CD14-positive monocyte (primary cell): ENCODE measurements around the gene SLC44A4. TPM values are rescaled to one million over a fixed set of nuclear protein-coding genes. Genes with fewer than 3 reads are reported as not detected.
A peak's percentile ranks its signal among the peaks of the same experiment; 100 is the strongest.

Experiments used
- DNase-seq, 3 donors: peaks; one replicate each; pipeline ENCODE4 v3.0.0-alpha.2; 2011 to 2022
- H2AFZ ChIP-seq: 2 replicates; pipeline ENCODE4 v1.6.0; 2012; ENCODE audit warnings: mild to moderate bottlenecking, low read depth, low read length, inconsistent platforms; ENCODE audit not compliant: insufficient read depth, poor library complexity, severe bottlenecking
- H3K27ac ChIP-seq, 2 donors: 1 replicate in 1 of 2; 2 replicates in 1 of 2; pipeline ENCODE4 v1.5.1; 2012 to 2013; ENCODE audit warnings: low read length in 2 of 2, control low read depth in 1 of 2, inconsistent platforms in 1 of 2, low read depth in 1 of 2, mild to moderate bottlenecking in 1 of 2
- H3K27me3 ChIP-seq, 2 donors: one replicate each; pipeline versions ENCODE4 v1.6.0 to v1.6.1; 2011 to 2013; ENCODE audit warnings: low read length in 2 of 2; ENCODE audit not compliant: control insufficient read depth in 2 of 2, insufficient read depth in 2 of 2
- H3K36me3 ChIP-seq, 2 donors: replicated peaks in 1 of 2; 1 replicate in 1 of 2; 2 replicates in 1 of 2; pipeline versions ENCODE4 v1.5.1 to v1.6.1; 2012 to 2013; ENCODE audit warnings: low read length in 2 of 2, control low read depth in 1 of 2, inconsistent platforms in 1 of 2, mild to moderate bottlenecking in 1 of 2; ENCODE audit not compliant: insufficient read depth in 2 of 2, control insufficient read depth in 1 of 2
- H3K4me1 ChIP-seq, 2 donors: 1 replicate in 1 of 2; 2 replicates in 1 of 2; pipeline versions ENCODE4 v1.5.1 to v1.6.1; 2012 to 2013; ENCODE audit warnings: low read length in 2 of 2, control low read depth in 1 of 2, inconsistent platforms in 1 of 2, mild to moderate bottlenecking in 1 of 2, moderate library complexity in 1 of 2; ENCODE audit not compliant: insufficient read depth in 2 of 2, control insufficient read depth in 1 of 2
- H3K4me2 ChIP-seq: replicated peaks from 2 replicates; pipeline ENCODE3; 2012; ENCODE audit warnings: low read length, moderate library complexity, mild to moderate bottlenecking; ENCODE audit not compliant: poor library complexity, severe bottlenecking; ENCODE audit errors: extremely low read depth
- H3K4me3 ChIP-seq, 3 experiments: fragments of 200-600 bp in 1 of 3; sonication (generic) in 1 of 3; replicated peaks in 1 of 3; 1 replicate in 2 of 3; 2 replicates in 1 of 3; pipeline ENCODE4 v1.5.1; 2011 to 2013; ENCODE audit warnings: low read length in 3 of 3, mild to moderate bottlenecking in 3 of 3, control low read depth in 2 of 3, low read depth in 2 of 3, inconsistent platforms in 1 of 3, moderate library complexity in 1 of 3
- H3K79me2 ChIP-seq: 2 replicates; pipeline ENCODE4 v1.6.0; 2012; ENCODE audit warnings: mild to moderate bottlenecking, control low read depth, inconsistent platforms, low read length, moderate library complexity; ENCODE audit not compliant: insufficient read depth
- H3K9ac ChIP-seq: 2 replicates; pipeline ENCODE4 v1.6.0; 2017; ENCODE audit warnings: low read length, mild to moderate bottlenecking; ENCODE audit not compliant: insufficient read depth, poor library complexity, severe bottlenecking
- H3K9me3 ChIP-seq, 2 donors: replicated peaks in 1 of 2; 1 replicate in 1 of 2; 2 replicates in 1 of 2; pipeline versions ENCODE4 v1.5.1 to v1.6.1; 2012 to 2013; ENCODE audit warnings: low read length in 2 of 2, control low read depth in 1 of 2; ENCODE audit not compliant: control insufficient read depth in 1 of 2, insufficient read depth in 1 of 2
- H4K20me1 ChIP-seq: 2 replicates; pipeline ENCODE4 v1.6.0; 2012; ENCODE audit warnings: mild to moderate bottlenecking, low read length, control low read depth, moderate library complexity; ENCODE audit not compliant: insufficient read depth
- H3K27ac Mint-ChIP-seq, 7 donors: one replicate each; pipeline ENCODE4 v1.8.0; 2020; ENCODE audit warnings: mild to moderate bottlenecking in 7 of 7, mixed read lengths in 7 of 7, moderate library complexity in 6 of 7, inconsistent platforms in 2 of 7
- H3K27me3 Mint-ChIP-seq, 3 donors: one replicate each; pipeline ENCODE4 v1.8.0; 2021 to 2022; ENCODE audit warnings: low read depth in 3 of 3, mild to moderate bottlenecking in 3 of 3, mixed read lengths in 3 of 3, moderate library complexity in 3 of 3, inconsistent platforms in 1 of 3
- H3K36me3 Mint-ChIP-seq, 2 donors: one replicate each; pipeline ENCODE4 v1.8.0; 2020; ENCODE audit warnings: mixed read lengths in 2 of 2, inconsistent platforms in 1 of 2, mild to moderate bottlenecking in 1 of 2
- H3K4me1 Mint-ChIP-seq: one replicate; pipeline ENCODE4 v1.8.0; 2020; ENCODE audit warnings: mild to moderate bottlenecking, mixed read lengths
- H3K4me3 Mint-ChIP-seq, 2 donors: one replicate each; pipeline ENCODE4 v1.8.0; 2020; ENCODE audit warnings: mild to moderate bottlenecking in 2 of 2, mixed read lengths in 2 of 2, moderate library complexity in 1 of 2
- H3K9me3 Mint-ChIP-seq, 7 donors: one replicate each; pipeline ENCODE4 v1.8.0; 2020 to 2022; ENCODE audit warnings: mixed read lengths in 7 of 7, mild to moderate bottlenecking in 6 of 7, moderate library complexity in 6 of 7, inconsistent platforms in 2 of 7
- CTCF ChIP-seq: fragments of 200-600 bp; IDR thresholded peaks from one replicate; pipeline ENCODE4 v1.8.0; 2022; ENCODE audit warnings: antibody characterized with exemption, mild to moderate bottlenecking
- WGBS: methylation state at CpG from one replicate; pipeline ENCODE4 v1.1.5; 2013; ENCODE audit warnings: missing lambda C conversion rate; ENCODE audit not compliant: insufficient coverage; 5-methylcytosine and 5-hydroxymethylcytosine counted together
- intact Hi-C, 2 donors: fragments of 100-400 bp; cut with micrococcal nuclease; formaldehyde crosslinking; loops; one replicate each; pipeline versions ENCODE4 v1.15.0 to v1.15.1; 2023
- polyA plus RNA-seq, 3 donors: library from polyadenylated mRNA; depleted of rRNA in 1 of 3; unstranded in 2 of 3; stranded (reverse) in 1 of 3; fragments of 300-500 nt in 2 of 3; fragments of >200 nt in 1 of 3; fragmentation: Illumina TruSeq in 2 of 3; gene quantifications; 1 replicate in 2 of 3; 2 replicates in 1 of 3; pipeline ENCODE4 v1.2.3, GENCODE V29; 2012 to 2021

SLC44A4 gene
- polyA plus RNA-seq, 3 donors: 0.09 TPM; not detected in 2

GRCh38 chr6:31829633-31830283, 49.0 kb downstream of the SLC44A4 start:
- H3K27ac ChIP-seq: peak overlapping the region in 1 of 2 donors; percentile 76
- Mint-ChIP-seq H3K27me3 (no peaks in the 10 kb centered on the region), H3K4me3 (peak overlapping the region; percentile 80 to 96), H3K4me1 (peaks cover 48% of the 10 kb centered on the region), H3K9me3 (no peaks in the 10 kb centered on the region), H3K27ac (peak overlapping the region; percentile 87 to 95 (median 93)), H3K36me3 (no peaks in the 10 kb centered on the region)
- H3K4me3 ChIP-seq: peak overlapping the region; percentile 63 to 88 (median 77)
- peak; percentile 78 for TF ChIP-seq CTCF
- H3K9ac ChIP-seq: peak overlapping the region; percentile 54
- 0% methylated on average over 4 of the region's 15 CpGs for WGBS
- no peaks in the 10 kb centered on the region for H3K36me3 ChIP-seq
- intact Hi-C loops: loop anchor here (5.0 to 10.0 kb wide), 4 partner anchors 102 to 285 kb away; partner anchors contain the start of genes DDAH2 (in 2 of the 2), LY6G5C (in 2 of the 2), ATP6V1G2 (in 1 of the 2) and DDX39B (in 1 of the 2)
- H4K20me1 ChIP-seq: peaks cover 4% of the 10 kb centered on the region
- peaks cover 58 to 67% of the 10 kb centered on the region in 2 donors for H3K4me1 ChIP-seq
- H3K4me2 ChIP-seq: peak overlapping the region; percentile 97
- peak overlapping the region; percentile 29 for H2AFZ ChIP-seq
- H3K79me2 ChIP-seq: peaks cover 52% of the 10 kb centered on the region
- no peaks in the 10 kb centered on the region for H3K27me3 ChIP-seq
- no peaks in the 10 kb centered on the region for H3K9me3 ChIP-seq
- DNase-seq: peak; percentile 32 to 55 (median 34)

- Histone ChIP-seq H3K4me1 (peaks cover 63 to 70% of the 10 kb centered on the region in 2 donors), H3K79me2 (peaks cover 40% of the 10 kb centered on the region), H3K4me3 (peak within 1 kb of the TSS; percentile 41 to 86 (median 81)), H3K4me2 (peak within 1 kb of the TSS; percentile 83), H4K20me1 (peaks cover 4% of the 10 kb centered on the region), H3K27ac (peak within 1 kb of the TSS; percentile 69 to 82), H2AFZ (peak within 1 kb of the TSS; percentile 82), H3K9me3 (no peaks in the 10 kb centered on the region), H3K36me3 (no peaks in the 10 kb centered on the region), H3K9ac (peak within 1 kb of the TSS; percentile 68), H3K27me3 (no peaks in the 10 kb centered on the region)
- H3K4me1 Mint-ChIP-seq: peaks cover 56% of the 10 kb centered on the region
- intact Hi-C loops: no loop called here
- H3K36me3 Mint-ChIP-seq: no peaks in the 10 kb centered on the region
- H3K27me3 Mint-ChIP-seq: no peaks in the 10 kb centered on the region
- no peaks in the 10 kb centered on the region for H3K9me3 Mint-ChIP-seq
- peak; percentile 90 to 91 (median 91) for DNase-seq
- TF ChIP-seq CTCF: no peak
- peak within 1 kb of the TSS; percentile 94 to 95 for H3K4me3 Mint-ChIP-seq
- H3K27ac Mint-ChIP-seq: peak within 1 kb of the TSS; percentile 96 to 99 (median 98)
- under 1% methylated on average over 44 of the region's 56 CpGs for WGBS
These were observed 51.3 kb downstream of the SLC44A4 start, which contains the start of gene HSPA1B for GRCh38 chr6:31827286-31828079. Gene HSPA1B (plus strand): TSS chr6:31827738. CDS start chr6:31827951, 213 bp downstream.
